ENCODE data around the gene GRIA1. TPM values are rescaled to one million over a fixed set of nuclear protein-coding genes. Genes with fewer than 3 reads are reported as not detected.

Gene GRIA1
- total and polyA plus RNA-seq, 2 donors (not counting 1 experiment from before 2014, with no cell fraction given): not detected

- H3K79me2 ChIP-seq (ENCODE audit: control insufficient read depth, insufficient read depth, low read length): no peaks in the 10 kb centered on the region
- no peaks in the 10 kb centered on the region for H3K36me3 ChIP-seq (replicated peaks in 1 of 2; ENCODE audit: control extremely low read depth in 1 of 2, control insufficient read depth in 1 of 2, extremely low read depth in 1 of 2, insufficient read depth in 2 of 2, low read length in 1 of 2)
- H4K20me1 ChIP-seq (ENCODE audit: control insufficient read depth, insufficient read depth, low read length, poor library complexity, severe bottlenecking): no peaks in the 10 kb centered on the region
- no peak overlapping the region for H3K27ac ChIP-seq (ENCODE audit: low read length in 2 of 2)
- CTCF ChIA-PET: no interaction called here
- no peak for TF ChIP-seq EZH2 (IDR thresholded peaks at IDR 0.05; ENCODE audit: borderline replicate concordance, insufficient read depth, low read depth, low read length, poor library complexity, severe bottlenecking)
- TF ChIP-seq, protein P1, sequence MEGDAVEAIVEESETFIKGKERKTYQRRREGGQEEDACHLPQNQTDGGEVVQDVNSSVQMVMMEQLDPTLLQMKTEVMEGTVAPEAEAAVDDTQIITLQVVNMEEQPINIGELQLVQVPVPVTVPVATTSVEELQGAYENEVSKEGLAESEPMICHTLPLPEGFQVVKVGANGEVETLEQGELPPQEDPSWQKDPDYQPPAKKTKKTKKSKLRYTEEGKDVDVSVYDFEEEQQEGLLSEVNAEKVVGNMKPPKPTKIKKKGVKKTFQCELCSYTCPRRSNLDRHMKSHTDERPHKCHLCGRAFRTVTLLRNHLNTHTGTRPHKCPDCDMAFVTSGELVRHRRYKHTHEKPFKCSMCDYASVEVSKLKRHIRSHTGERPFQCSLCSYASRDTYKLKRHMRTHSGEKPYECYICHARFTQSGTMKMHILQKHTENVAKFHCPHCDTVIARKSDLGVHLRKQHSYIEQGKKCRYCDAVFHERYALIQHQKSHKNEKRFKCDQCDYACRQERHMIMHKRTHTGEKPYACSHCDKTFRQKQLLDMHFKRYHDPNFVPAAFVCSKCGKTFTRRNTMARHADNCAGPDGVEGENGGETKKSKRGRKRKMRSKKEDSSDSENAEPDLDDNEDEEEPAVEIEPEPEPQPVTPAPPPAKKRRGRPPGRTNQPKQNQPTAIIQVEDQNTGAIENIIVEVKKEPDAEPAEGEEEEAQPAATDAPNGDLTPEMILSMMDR (IDR thresholded peaks at IDR 0.05): no peak
- no peak overlapping the region for H3K4me2 ChIP-seq (replicated peaks; ENCODE audit: low read depth, low read length, poor library complexity, severe bottlenecking)
- no peaks in the 10 kb centered on the region for H3K9me3 ChIP-seq (ENCODE audit: control extremely low read depth in 1 of 3, control insufficient read depth in 2 of 3, insufficient read depth in 1 of 3, low read length in 2 of 3)
- H3K4me1 Mint-ChIP-seq: no peaks in the 10 kb centered on the region
- no peaks in the 10 kb centered on the region for H3K4me1 ChIP-seq (ENCODE audit: control insufficient read depth in 2 of 2, insufficient read depth in 2 of 2, low read length in 2 of 2)
- H3K27me3 Mint-ChIP-seq: peaks cover 4% of the 10 kb centered on the region
- intact Hi-C loops (cut with micrococcal nuclease): no loop called here
- no peak overlapping the region for H3K9ac ChIP-seq (ENCODE audit: low read length)
- 60% methylated on average over 1 of the region's 1 CpG for WGBS (ENCODE audit: insufficient coverage)
- no peaks in the 10 kb centered on the region for H3K9me3 Mint-ChIP-seq (ENCODE audit: insufficient read depth)
- DNase-seq (no peak), ATAC-seq (ENCODE audit: low read depth) (no peak)
- H3K4me3 ChIP-seq (ENCODE audit: control extremely low read depth in 1 of 5, extremely low read depth in 1 of 5, insufficient read depth in 1 of 5, low read depth in 2 of 5, low read length in 4 of 5): no peak overlapping the region
- H2AFZ ChIP-seq (ENCODE audit: insufficient read depth, low read depth, low read length, poor library complexity, severe bottlenecking): no peak overlapping the region
- H3K27me3 ChIP-seq (replicated peaks in 1 of 4; ENCODE audit: control extremely low read depth in 1 of 4, control insufficient read depth in 3 of 4, insufficient read depth in 4 of 4, low read length in 3 of 4): no peaks in the 10 kb centered on the region
- H3K27ac Mint-ChIP-seq: no peak overlapping the region
- POLR2A ChIA-PET: no interaction called here
- H3K4me3 Mint-ChIP-seq: no peak overlapping the region
Observed at GRCh38 chr5:153520137-153520536, 29.7 kb downstream of the GRIA1 start.

DNA sequence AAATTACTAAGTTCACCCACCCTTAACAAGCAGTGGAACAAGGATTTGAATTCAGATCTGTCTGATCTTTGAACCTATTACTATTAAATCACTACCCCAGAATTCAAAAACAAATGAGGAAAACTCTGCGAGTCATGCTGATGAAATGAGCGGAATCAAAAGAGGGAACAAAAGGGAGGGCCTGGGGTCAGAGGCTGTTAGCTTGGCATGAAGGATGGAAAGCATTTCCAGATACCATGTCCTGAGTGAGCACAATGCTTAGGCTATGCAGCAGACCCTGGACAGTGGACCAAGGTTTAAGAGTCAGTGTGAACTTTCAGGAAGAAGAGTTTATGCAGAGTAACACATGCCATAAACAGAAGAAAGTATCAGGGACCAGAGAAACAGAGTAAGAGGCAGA is 30.5 kb downstream of the GRIA1 start:
- no peaks in the 10 kb centered on the region for H3K79me2 ChIP-seq (ENCODE audit: control insufficient read depth, insufficient read depth, low read length)
- H3K4me3 Mint-ChIP-seq: no peak overlapping the region
- no peak overlapping the region for H2AFZ ChIP-seq (ENCODE audit: insufficient read depth, low read depth, low read length, poor library complexity, severe bottlenecking)
- H4K20me1 ChIP-seq (ENCODE audit: control insufficient read depth, insufficient read depth, low read length, poor library complexity, severe bottlenecking): no peaks in the 10 kb centered on the region
- 100% methylated on average over 2 of the region's 2 CpGs for WGBS (ENCODE audit: insufficient coverage)
- H3K27ac ChIP-seq (ENCODE audit: low read length in 2 of 2): no peak overlapping the region
- no peak overlapping the region for H3K9ac ChIP-seq (ENCODE audit: low read length)
- H3K27me3 ChIP-seq (replicated peaks in 1 of 4; ENCODE audit: control extremely low read depth in 1 of 4, control insufficient read depth in 3 of 4, insufficient read depth in 4 of 4, low read length in 3 of 4): no peaks in the 10 kb centered on the region
- no peaks in the 10 kb centered on the region for H3K4me1 ChIP-seq (ENCODE audit: control insufficient read depth in 2 of 2, insufficient read depth in 2 of 2, low read length in 2 of 2)
- no peak for DNase-seq
- H3K27me3 Mint-ChIP-seq: peaks cover 4% of the 10 kb centered on the region
- no peak overlapping the region for H3K4me2 ChIP-seq (replicated peaks; ENCODE audit: low read depth, low read length, poor library complexity, severe bottlenecking)
- ChIA-PET POLR2A (no interaction called here), CTCF (no interaction called here)
- H3K9me3 Mint-ChIP-seq (ENCODE audit: insufficient read depth): no peaks in the 10 kb centered on the region
- H3K9me3 ChIP-seq (ENCODE audit: control extremely low read depth in 1 of 3, control insufficient read depth in 2 of 3, insufficient read depth in 1 of 3, low read length in 2 of 3): no peaks in the 10 kb centered on the region
- intact Hi-C loops (cut with micrococcal nuclease): no loop called here
- H3K27ac Mint-ChIP-seq: no peak overlapping the region
- no peak for ATAC-seq (ENCODE audit: low read depth)
- no peaks in the 10 kb centered on the region for H3K4me1 Mint-ChIP-seq
- TF ChIP-seq, protein P1 (IDR thresholded peaks at IDR 0.05): no peak
- TF ChIP-seq EZH2 (IDR thresholded peaks at IDR 0.05; ENCODE audit: borderline replicate concordance, insufficient read depth, low read depth, low read length, poor library complexity, severe bottlenecking): no peak
- H3K4me3 ChIP-seq (ENCODE audit: control extremely low read depth in 1 of 5, extremely low read depth in 1 of 5, insufficient read depth in 1 of 5, low read depth in 2 of 5, low read length in 4 of 5): no peak overlapping the region
- H3K36me3 ChIP-seq (replicated peaks in 1 of 2; ENCODE audit: control extremely low read depth in 1 of 2, control insufficient read depth in 1 of 2, extremely low read depth in 1 of 2, insufficient read depth in 2 of 2, low read length in 1 of 2): no peaks in the 10 kb centered on the region

All from B cell (primary cell).